Left lung (tissue), 10 donors: ENCODE data around the gene MATN1. TPM values are rescaled to one million over a fixed set of nuclear protein-coding genes. Genes with fewer than 3 reads are reported as not detected.

Experiments used
- ATAC-seq: fragments of 200-7000 bp; cut with Tn5 transposase; one replicate; pipeline ENCODE4 v1.9.1; 2020; ENCODE audit warnings: moderate library complexity
- DNase-seq, 4 donors: peaks; one replicate each; pipeline ENCODE4 v3.0.0-alpha.2; 2013 to 2020
- H3K27ac ChIP-seq, 2 donors: fragments of 200-600 bp; sonication (generic) in 1 of 2; one replicate each; pipeline versions ENCODE4 v1.5.0 to v1.8.0; 2020 to 2021
- H3K27me3 ChIP-seq, 2 donors: fragments of 200-600 bp; sonication (generic) in 1 of 2; one replicate each; pipeline versions ENCODE4 v1.5.0 to v1.8.0; 2020 to 2021
- H3K36me3 ChIP-seq, 2 donors: fragments of 200-600 bp; sonication (generic) in 1 of 2; one replicate each; pipeline versions ENCODE4 v1.5.0 to v1.8.0; 2020 to 2021
- H3K4me1 ChIP-seq, 2 donors: fragments of 200-600 bp; one replicate each; pipeline ENCODE4 v1.8.0; 2021
- H3K4me3 ChIP-seq, 2 donors: fragments of 200-600 bp; sonication (generic) in 1 of 2; one replicate each; pipeline versions ENCODE4 v1.5.0 to v1.8.0; 2020 to 2021; ENCODE audit warnings: mild to moderate bottlenecking in 1 of 2
- H3K9me3 ChIP-seq, 2 donors: fragments of 200-600 bp; sonication (generic) in 1 of 2; one replicate each; pipeline versions ENCODE4 v1.5.0 to v1.8.0; 2020 to 2021
- CTCF ChIP-seq, 2 donors: fragments of 200-600 bp; sonication (generic) in 1 of 2; IDR thresholded peaks; one replicate each; pipeline versions ENCODE4 v1.5.0 to v1.8.0; 2021; ENCODE audit warnings: antibody characterized with exemption in 2 of 2
- intact Hi-C, 2 donors: fragments of 100-400 bp; cut with DNase I; formaldehyde crosslinking; loops; one replicate each; pipeline versions ENCODE4 v1.11.2 to v1.14.2; 2022
- polyA plus RNA-seq, 6 donors: library from polyadenylated mRNA; unstranded; fragments of 120-200 nt; gene quantifications; one replicate each; pipeline ENCODE4 v1.2.1, GENCODE V29; 2013; ENCODE audit not compliant: insufficient read length in 6 of 6
- total RNA-seq, 2 donors: library from RNA; stranded (reverse); fragmentation: NEBNext Ultra II Directional; extraction: Animal tissue kit (Norgen Biotek cat#: 25700); gene quantifications; one replicate each; pipeline ENCODE4 v1.2.1, GENCODE V29; 2021
- donor health status: DM: no; HTN: yes; CAD: no.
- donor health status: DM: no; HTN: no; CAD: no.

The MATN1 gene
- total and polyA plus RNA-seq, 8 donors: 0.08 to 1.1 (median 0.43) TPM; not detected in 1

DNA sequence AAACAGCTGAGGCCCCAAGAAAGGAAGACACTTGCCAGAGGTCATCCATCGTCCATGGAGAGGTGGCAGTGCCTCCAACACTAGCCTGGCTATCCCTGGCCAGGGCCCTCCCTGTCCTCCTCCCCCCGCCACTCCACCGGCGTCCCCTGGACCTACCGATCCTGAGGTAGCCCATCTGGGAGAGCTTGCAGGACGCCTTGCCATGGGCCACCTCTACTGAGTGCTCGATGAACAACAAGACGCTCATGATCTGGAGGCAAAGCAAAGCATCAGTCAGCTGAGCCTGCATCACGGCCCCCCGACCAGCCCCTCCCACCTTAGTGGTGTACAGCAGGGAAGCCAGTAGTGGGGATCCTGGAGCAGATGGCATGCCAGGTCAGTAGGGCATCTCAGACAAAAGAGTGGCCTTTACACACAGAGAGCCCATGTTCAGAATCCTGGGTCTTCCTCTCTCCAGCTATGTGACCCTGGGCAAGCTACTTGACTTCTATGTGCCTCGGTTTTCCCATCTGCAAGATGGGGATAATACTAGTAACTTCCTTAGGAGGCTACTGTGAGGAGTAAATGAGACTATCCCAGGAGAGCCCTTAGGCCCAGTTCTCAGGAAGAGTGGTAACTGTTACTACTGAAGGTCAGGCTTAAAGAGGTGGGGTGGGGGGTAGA, 19.0 kb upstream of the MATN1 start:
- no peak for DNase-seq
- no peaks in the 10 kb centered on the region for H3K9me3 ChIP-seq
- ATAC-seq: no peak
- no peak overlapping the region for H3K27ac ChIP-seq
- H3K27me3 ChIP-seq: no peaks in the 10 kb centered on the region
- intact Hi-C loops: no loop called here
- no peak for TF ChIP-seq CTCF (IDR thresholded peaks at IDR 0.05)
- no peak overlapping the region for H3K4me3 ChIP-seq
- H3K4me1 ChIP-seq: peaks cover 0 to 69% of the 10 kb centered on the region in 2 donors
- peaks cover 0 to 61% of the 10 kb centered on the region in 2 donors for H3K36me3 ChIP-seq

DNA sequence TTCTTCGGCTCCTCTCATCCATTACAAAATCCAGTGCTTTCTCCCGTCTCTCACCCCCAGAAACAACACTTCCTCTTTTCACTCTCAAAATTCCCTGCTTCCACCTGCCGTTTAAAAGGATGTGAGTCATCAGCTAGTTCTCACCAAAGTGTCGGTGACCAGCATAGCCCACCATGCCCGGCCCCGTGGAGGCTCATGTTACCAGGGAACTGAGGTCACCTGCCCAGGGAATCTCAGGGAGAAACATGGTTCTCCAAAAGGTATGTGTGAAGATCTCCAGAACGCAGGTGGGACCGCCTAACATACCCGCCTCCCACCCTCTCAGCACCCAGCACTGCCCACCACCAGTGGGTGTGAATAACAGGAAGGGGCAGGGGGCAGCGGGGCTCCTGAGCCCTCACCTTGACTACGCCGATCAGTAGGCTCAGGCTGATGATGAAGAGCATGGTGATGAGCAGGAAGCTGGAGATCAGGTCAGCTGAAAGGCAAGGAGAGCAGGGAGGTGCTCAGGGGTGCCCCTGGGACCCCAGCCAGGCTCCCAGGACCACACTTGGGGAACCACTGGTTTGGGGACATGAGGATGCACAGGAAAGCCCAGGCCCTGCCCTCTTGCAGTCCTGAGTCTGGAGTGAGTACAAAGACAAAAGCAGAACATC, 18.0 kb upstream of the MATN1 start:
- no peak for TF ChIP-seq CTCF (IDR thresholded peaks at IDR 0.05)
- intact Hi-C loops: no loop called here
- H3K36me3 ChIP-seq: peaks cover 0 to 64% of the 10 kb centered on the region in 2 donors
- no peak overlapping the region for H3K4me3 ChIP-seq
- H3K9me3 ChIP-seq: no peaks in the 10 kb centered on the region
- no peaks in the 10 kb centered on the region for H3K27me3 ChIP-seq
- peaks cover 0 to 59% of the 10 kb centered on the region in 2 donors for H3K4me1 ChIP-seq
- H3K27ac ChIP-seq: peak overlapping the region in 1 of 2 donors; percentile 30
- DNase-seq: no peak
- no peak for ATAC-seq

- no peak for DNase-seq
- Histone ChIP-seq H3K27me3 (no peaks in the 10 kb centered on the region), H3K4me1 (peaks cover 0 to 52% of the 10 kb centered on the region in 2 donors), H3K4me3 (no peak overlapping the region), H3K36me3 (peaks cover 0 to 71% of the 10 kb centered on the region in 2 donors), H3K27ac (peak overlapping the region in 1 of 2 donors; percentile 30), H3K9me3 (no peaks in the 10 kb centered on the region)
- intact Hi-C loops: no loop called here
- TF ChIP-seq CTCF (IDR thresholded peaks at IDR 0.05): no peak
- no peak for ATAC-seq
Observed at GRCh38 chr1:30740251-30741238, 17.2 kb upstream of the MATN1 start.

GRCh38 chr1:30739601-30740000, 16.2 kb upstream of the MATN1 start:
- intact Hi-C loops: no loop called here
- Histone ChIP-seq H3K27ac (no peak overlapping the region), H3K9me3 (no peaks in the 10 kb centered on the region), H3K27me3 (no peaks in the 10 kb centered on the region), H3K4me1 (peaks cover 0 to 48% of the 10 kb centered on the region in 2 donors), H3K36me3 (peaks cover 0 to 80% of the 10 kb centered on the region in 2 donors), H3K4me3 (no peak overlapping the region)
- TF ChIP-seq CTCF (IDR thresholded peaks at IDR 0.05): no peak
- DNase-seq: no peak
- ATAC-seq: no peak
